Panc1 (cell line): ENCODE measurements around the gene E2F1. TPM values are rescaled to one million over a fixed set of nuclear protein-coding genes. Genes with fewer than 3 reads are reported as not detected.

Source experiments
- ATAC-seq: fragments of 200-7000 bp; cut with Tn5 transposase; 2 replicates; pipeline ENCODE4 v1.9.1; 2020; ENCODE audit warnings: mild to moderate bottlenecking, moderate library complexity
- BruUV-seq: library from RNA; stranded (reverse); fragments of 400-500 nt; replicated peaks from 2 replicates; lab custom pipeline; 2021; lab: Mats Ljungman, UMichigan
- CTCF ChIA-PET: fragments of 300-600 bp; sonication (Branson Sonifier 250); formaldehyde crosslinking; loops from one replicate; lab custom pipeline; 2022; ENCODE audit warnings: antibody characterized with exemption; lab: Charles Lee
- POLR2A ChIA-PET: fragments of 300-600 bp; sonication (Branson Sonifier 250); formaldehyde crosslinking; loops from one replicate; lab custom pipeline; 2022; ENCODE audit warnings: antibody characterized with exemption; lab: Charles Lee
- DNase-seq: peaks from one replicate; pipeline ENCODE4 v3.0.0-alpha.2; 2010; ENCODE audit warnings: low read depth, low spot score
- H3K27ac ChIP-seq: 2 replicates; pipeline ENCODE4 v1.5.1; 2011; ENCODE audit warnings: mild to moderate bottlenecking, low read length, inconsistent platforms
- H3K27me3 ChIP-seq: fragments of 200-500 bp; sonication (Bioruptor generic); 2 replicates; pipeline ENCODE4 v1.6.0; 2014; ENCODE audit warnings: low read length, inconsistent platforms; ENCODE audit not compliant: control insufficient read depth, insufficient read depth
- H3K36me3 ChIP-seq: fragments of 200-500 bp; sonication (Bioruptor generic); 2 replicates; pipeline ENCODE4 v1.5.1; 2014; ENCODE audit warnings: inconsistent platforms, mild to moderate bottlenecking, low read length, moderate library complexity; ENCODE audit not compliant: control insufficient read depth, insufficient read depth
- H3K4me1 ChIP-seq: 2 replicates; pipeline ENCODE4 v1.5.1; 2011; ENCODE audit warnings: inconsistent platforms, mild to moderate bottlenecking, low read length, moderate library complexity; ENCODE audit not compliant: control insufficient read depth, insufficient read depth
- H3K4me3 ChIP-seq, 2 experiments: 2 replicates each; pipeline ENCODE4 v1.5.1; 2011 to 2012; ENCODE audit warnings: low read depth in 2 of 2, low read length in 2 of 2, mild to moderate bottlenecking in 2 of 2, inconsistent platforms in 1 of 2, moderate library complexity in 1 of 2
- H3K9me3 ChIP-seq: fragments of 200-500 bp; sonication (Bioruptor generic); 2 replicates; pipeline ENCODE4 v1.5.1; 2014; ENCODE audit warnings: low read depth, mild to moderate bottlenecking, inconsistent platforms, low read length, moderate library complexity; ENCODE audit not compliant: control insufficient read depth, insufficient read depth
- POLR2AphosphoS5 ChIP-seq: IDR thresholded peaks from 2 replicates; pipeline ENCODE4 v1.6.1; 2012; ENCODE audit warnings: mild to moderate bottlenecking, low read depth, low read length, moderate library complexity
- REST ChIP-seq, 2 experiments: IDR thresholded peaks; 2 replicates each; pipeline ENCODE4 v1.6.1; 2011 to 2012; ENCODE audit warnings: low read depth in 2 of 2, control low read depth in 1 of 2, low read length in 1 of 2, mild to moderate bottlenecking in 1 of 2, moderate library complexity in 1 of 2; ENCODE audit not compliant: insufficient read depth in 1 of 2
- SIN3A ChIP-seq: IDR thresholded peaks from 2 replicates; pipeline ENCODE4 v1.6.1; 2012; ENCODE audit warnings: low read depth, mild to moderate bottlenecking, low read length, moderate library complexity, borderline replicate concordance; ENCODE audit not compliant: insufficient read depth
- TCF7L2 ChIP-seq: IDR thresholded peaks from 2 replicates; pipeline ENCODE4 v1.6.1; 2011; ENCODE audit warnings: mild to moderate bottlenecking, low read depth, low read length, inconsistent platforms
- in situ Hi-C: cut with HindIII; loops from 2 replicates; pipeline ENCODE4 v1.10.0; 2016; ENCODE audit warnings: low sequenced_read_pairs, low pct_unique_long_range_greater_than_20kb
- intact Hi-C: fragments of 100-400 bp; cut with micrococcal nuclease; formaldehyde crosslinking; loops from one replicate; pipeline ENCODE4 v1.10.0; 2022; ENCODE audit not compliant: unreplicated experiment
- total RNA-seq: library from RNA; stranded (reverse); gene quantifications from one replicate; pipeline ENCODE4 v1.2.1, GENCODE V29; 2021; ENCODE audit not compliant: unreplicated experiment
- TF ChIP-seq, protein P1 (sequence below): fragments of 450-650 bp; IDR thresholded peaks from 2 replicates; pipeline ENCODE4 v1.5.1; 2017; ENCODE audit warnings: mild to moderate bottlenecking

Gene E2F1
- total RNA-seq, 1 experiment from 2014 or later: 64.2 TPM

DNA sequence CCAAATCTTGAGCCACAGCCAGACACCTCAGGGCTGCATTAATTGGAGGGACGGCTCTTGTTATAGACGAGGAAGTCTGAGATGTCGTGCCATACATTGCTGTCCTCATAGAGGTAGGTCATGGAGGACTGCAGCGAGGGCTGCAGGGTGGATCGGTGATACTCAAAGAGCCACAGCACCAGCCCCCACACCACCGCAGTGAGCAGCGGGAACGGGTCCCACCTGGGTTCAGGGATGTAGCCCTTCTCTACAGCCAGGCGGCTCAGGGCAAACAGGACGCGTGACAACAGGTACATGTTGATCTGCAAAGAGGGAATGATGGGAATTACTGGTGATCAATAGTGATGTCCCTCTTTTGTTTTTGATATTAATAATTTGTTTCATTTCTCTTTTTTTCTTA is 21.5 kb upstream of the E2F1 start:
- no TSS peak for BruUV-seq
- ATAC-seq (no peak; the same call in 1 of the 2 replicates), DNase-seq (no peak)
- H3K4me3 ChIP-seq: no peak overlapping the region
- no peak overlapping the region for H3K27ac ChIP-seq
- ChIA-PET POLR2A (no interaction called here), CTCF (no interaction called here)
- H3K9me3 ChIP-seq: no peaks in the 10 kb centered on the region
- no peaks in the 10 kb centered on the region for H3K27me3 ChIP-seq
- TF ChIP-seq, protein P1, sequence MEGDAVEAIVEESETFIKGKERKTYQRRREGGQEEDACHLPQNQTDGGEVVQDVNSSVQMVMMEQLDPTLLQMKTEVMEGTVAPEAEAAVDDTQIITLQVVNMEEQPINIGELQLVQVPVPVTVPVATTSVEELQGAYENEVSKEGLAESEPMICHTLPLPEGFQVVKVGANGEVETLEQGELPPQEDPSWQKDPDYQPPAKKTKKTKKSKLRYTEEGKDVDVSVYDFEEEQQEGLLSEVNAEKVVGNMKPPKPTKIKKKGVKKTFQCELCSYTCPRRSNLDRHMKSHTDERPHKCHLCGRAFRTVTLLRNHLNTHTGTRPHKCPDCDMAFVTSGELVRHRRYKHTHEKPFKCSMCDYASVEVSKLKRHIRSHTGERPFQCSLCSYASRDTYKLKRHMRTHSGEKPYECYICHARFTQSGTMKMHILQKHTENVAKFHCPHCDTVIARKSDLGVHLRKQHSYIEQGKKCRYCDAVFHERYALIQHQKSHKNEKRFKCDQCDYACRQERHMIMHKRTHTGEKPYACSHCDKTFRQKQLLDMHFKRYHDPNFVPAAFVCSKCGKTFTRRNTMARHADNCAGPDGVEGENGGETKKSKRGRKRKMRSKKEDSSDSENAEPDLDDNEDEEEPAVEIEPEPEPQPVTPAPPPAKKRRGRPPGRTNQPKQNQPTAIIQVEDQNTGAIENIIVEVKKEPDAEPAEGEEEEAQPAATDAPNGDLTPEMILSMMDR: no peak
- TF ChIP-seq POLR2AphosphoS5 (no peak), TCF7L2 (no peak), SIN3A (no peak), REST (IDR thresholded peaks at IDR 0.05; ENCODE audit: insufficient read depth in 1 of 2, low read depth in 2 of 2, low read length in 1 of 2) (no peak)
- intact Hi-C loops (no loop called here), in situ Hi-C loops (no loop called here)
- no peaks in the 10 kb centered on the region for H3K4me1 ChIP-seq
- no peaks in the 10 kb centered on the region for H3K36me3 ChIP-seq

DNA sequence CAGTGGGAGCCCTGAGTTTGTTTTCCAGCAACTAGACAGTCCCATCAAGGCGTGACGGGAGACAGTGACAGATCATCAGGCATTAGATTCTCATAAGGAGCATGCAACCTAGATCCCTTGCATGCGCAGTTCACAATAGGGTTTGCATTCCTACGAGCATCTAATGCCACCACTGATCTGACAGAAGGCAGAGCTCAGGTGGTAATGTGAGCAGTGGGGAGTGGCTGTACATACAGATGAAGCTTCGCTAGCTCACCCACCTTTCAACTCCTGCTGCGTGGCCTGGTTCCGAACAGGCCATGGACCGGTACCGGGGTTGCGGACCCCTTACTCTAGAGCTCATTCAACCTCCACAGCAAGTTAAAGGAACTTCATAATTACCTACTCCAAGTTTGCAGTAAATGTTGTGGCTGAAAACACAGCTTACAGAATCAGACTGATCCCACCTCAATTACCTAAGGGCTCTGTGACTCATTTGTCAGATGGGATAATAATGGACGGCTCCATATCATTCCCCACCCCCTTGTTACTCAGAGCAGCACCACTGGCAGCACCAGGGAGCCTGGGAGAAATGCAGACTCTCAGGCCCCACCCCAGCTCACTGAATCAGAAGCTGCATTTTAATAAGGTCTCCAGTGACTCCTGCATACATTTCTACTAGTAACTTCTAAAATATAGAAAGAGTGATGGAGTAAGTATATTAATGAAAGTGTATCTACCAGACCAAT is 18.2 kb upstream of the E2F1 start:
- Histone ChIP-seq H3K27ac (no peak overlapping the region), H3K4me3 (no peak overlapping the region), H3K36me3 (no peaks in the 10 kb centered on the region), H3K27me3 (no peaks in the 10 kb centered on the region), H3K4me1 (no peaks in the 10 kb centered on the region), H3K9me3 (no peaks in the 10 kb centered on the region)
- DNase-seq (no peak), ATAC-seq (no peak)
- no TSS peak for BruUV-seq
- POLR2A ChIA-PET: interaction anchor here (0.8 kb wide), 1 partner anchor 241 kb away, joined by 5 read pairs; no protein-coding TSS in a partner anchor
- TF ChIP-seq POLR2AphosphoS5: no peak
- no peak for TF ChIP-seq SIN3A
- no peak for TF ChIP-seq REST (IDR thresholded peaks at IDR 0.05; ENCODE audit: insufficient read depth in 1 of 2, low read depth in 2 of 2, low read length in 1 of 2)
- TF ChIP-seq, protein P1: no peak
- TF ChIP-seq TCF7L2: no peak
- CTCF ChIA-PET: interaction anchor here (0.7 kb wide), 1 partner anchor 395 kb away, joined by 3 read pairs; no protein-coding TSS in a partner anchor
- in situ Hi-C loops: no loop called here
- intact Hi-C loops: no loop called here
